Measurements from ENCODE around the gene NFU1.

- TF ChIP-seq CTCF (IDR thresholded peaks at IDR 0.05; ENCODE audit: low read depth, low read length), result no peak
- TF ChIP-seq EZH2phosphoT487 (IDR thresholded peaks at IDR 0.05; ENCODE audit: low read depth), result no peak
Observed at GRCh38 chr2:69437751-69438154, 518 bp upstream of the NFU1 start.

Measured in OCI-LY3 (cell line).